Measurements from ENCODE around the gene TSPYL2.

Gene TSPYL2

DNA sequence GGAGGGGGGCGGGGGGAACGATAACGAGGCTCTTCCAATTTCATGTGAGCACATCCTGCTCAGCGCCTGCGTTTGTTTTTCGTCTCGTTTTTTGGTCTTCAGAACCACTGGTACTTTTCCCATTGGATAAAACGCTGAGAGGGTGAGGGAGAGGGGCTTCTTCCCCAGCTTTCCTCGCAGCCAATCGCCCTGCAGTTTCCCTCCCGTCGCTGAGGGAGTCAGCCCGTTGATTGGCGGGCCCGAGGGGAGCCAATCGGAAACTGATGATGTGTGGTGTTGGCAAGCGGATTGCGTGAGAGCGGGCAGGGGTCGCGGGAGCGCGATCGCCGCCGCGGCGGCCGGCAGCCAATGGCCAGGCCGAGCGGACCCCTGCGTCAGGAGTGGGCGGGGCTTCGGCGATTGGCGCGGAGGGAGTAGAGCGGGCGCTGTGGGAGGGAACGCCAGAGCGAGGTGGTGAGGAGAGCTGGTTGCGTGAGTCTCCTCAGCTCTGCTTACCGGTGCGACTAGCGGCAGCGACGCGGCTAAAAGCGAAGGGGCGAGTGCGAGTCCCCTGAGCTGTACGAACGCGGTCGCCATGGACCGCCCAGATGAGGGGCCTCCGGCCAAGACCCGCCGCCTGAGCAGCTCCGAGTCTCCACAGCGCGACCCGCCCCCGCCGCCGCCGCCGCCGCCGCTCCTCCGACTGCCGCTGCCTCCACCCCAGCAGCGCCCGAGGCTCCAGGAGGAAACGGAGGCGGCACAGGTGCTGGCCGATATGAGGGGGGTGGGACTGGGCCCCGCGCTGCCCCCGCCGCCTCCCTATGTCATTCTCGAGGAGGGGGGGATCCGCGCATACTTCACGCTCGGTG is at the start of gene TSPYL2:
TSS of gene TSPYL2 (plus strand) at position 443 of the 848 bp plus-strand sequence. CDS start at position 575, 132 bp downstream.
- TF ChIP-seq, protein P1, sequence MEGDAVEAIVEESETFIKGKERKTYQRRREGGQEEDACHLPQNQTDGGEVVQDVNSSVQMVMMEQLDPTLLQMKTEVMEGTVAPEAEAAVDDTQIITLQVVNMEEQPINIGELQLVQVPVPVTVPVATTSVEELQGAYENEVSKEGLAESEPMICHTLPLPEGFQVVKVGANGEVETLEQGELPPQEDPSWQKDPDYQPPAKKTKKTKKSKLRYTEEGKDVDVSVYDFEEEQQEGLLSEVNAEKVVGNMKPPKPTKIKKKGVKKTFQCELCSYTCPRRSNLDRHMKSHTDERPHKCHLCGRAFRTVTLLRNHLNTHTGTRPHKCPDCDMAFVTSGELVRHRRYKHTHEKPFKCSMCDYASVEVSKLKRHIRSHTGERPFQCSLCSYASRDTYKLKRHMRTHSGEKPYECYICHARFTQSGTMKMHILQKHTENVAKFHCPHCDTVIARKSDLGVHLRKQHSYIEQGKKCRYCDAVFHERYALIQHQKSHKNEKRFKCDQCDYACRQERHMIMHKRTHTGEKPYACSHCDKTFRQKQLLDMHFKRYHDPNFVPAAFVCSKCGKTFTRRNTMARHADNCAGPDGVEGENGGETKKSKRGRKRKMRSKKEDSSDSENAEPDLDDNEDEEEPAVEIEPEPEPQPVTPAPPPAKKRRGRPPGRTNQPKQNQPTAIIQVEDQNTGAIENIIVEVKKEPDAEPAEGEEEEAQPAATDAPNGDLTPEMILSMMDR (IDR thresholded peaks at IDR 0.05; ENCODE audit: insufficient read depth, low read length, poor library complexity, severe bottlenecking): no peak
- peak; percentile 97 for DNase-seq (ENCODE audit: extremely low read depth, insufficient read length)
- peaks cover 2% of the 10 kb centered on the region for H3K36me3 ChIP-seq (ENCODE audit: control insufficient read depth, insufficient read depth, low read length)
- no peaks in the 10 kb centered on the region for H3K27me3 ChIP-seq (replicated peaks; ENCODE audit: control insufficient read depth, insufficient read depth, low read length)
- peak within 1 kb of the TSS; percentile 74 for H3K4me3 ChIP-seq (replicated peaks; ENCODE audit: low read depth, low read length)

DNA sequence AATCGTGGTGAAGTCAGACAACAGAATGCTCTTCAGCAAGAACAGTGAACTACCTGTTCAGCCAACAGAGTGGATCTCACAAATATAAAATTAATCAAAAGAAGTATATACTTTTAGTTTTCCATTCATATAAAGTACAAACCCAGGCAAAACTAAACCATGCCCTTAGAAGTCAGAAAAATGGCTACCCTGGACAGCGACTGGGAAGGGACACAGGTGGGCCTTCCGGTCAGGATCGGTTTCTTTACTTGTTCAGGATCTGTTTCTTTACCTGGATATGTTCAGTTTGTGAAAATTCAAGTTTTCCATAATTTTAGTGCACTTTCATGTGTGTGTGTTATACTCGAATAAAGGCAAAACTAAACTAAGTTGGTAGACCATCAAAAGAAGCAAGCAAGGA is 46.0 kb upstream of the TSPYL2 start:
- TF ChIP-seq, protein P1 (IDR thresholded peaks at IDR 0.05; ENCODE audit: insufficient read depth, low read length, poor library complexity, severe bottlenecking): no peak
- DNase-seq (ENCODE audit: extremely low read depth, insufficient read length): no peak
- no peak overlapping the region for H3K4me3 ChIP-seq (replicated peaks; ENCODE audit: low read depth, low read length)
- H3K27me3 ChIP-seq (replicated peaks; ENCODE audit: control insufficient read depth, insufficient read depth, low read length): no peaks in the 10 kb centered on the region
- no peaks in the 10 kb centered on the region for H3K36me3 ChIP-seq (ENCODE audit: control insufficient read depth, insufficient read depth, low read length)

DNA sequence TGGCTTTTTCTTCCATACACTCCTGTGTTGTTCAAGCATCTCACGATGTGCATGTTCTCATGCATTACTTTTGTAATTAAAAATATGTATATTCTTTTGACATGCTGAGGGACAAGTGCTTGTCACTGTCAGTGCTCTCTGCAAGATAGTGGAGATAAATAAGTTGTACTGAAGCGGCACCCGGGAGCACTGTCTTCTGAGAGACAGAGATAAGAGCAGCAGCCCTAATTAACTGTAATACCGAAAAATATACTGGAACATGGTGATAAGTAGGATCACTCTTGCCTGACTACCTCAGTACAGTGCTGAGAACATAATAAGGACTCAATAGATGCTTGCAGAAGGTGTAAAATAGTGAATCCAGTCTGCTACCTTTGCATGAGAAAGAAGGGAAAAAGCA is 42.9 kb upstream of the TSPYL2 start:
- no peak overlapping the region for H3K4me3 ChIP-seq (replicated peaks; ENCODE audit: low read depth, low read length)
- DNase-seq (ENCODE audit: extremely low read depth, insufficient read length): no peak
- TF ChIP-seq, protein P1 (IDR thresholded peaks at IDR 0.05; ENCODE audit: insufficient read depth, low read length, poor library complexity, severe bottlenecking): no peak
- H3K36me3 ChIP-seq (ENCODE audit: control insufficient read depth, insufficient read depth, low read length): no peaks in the 10 kb centered on the region
- H3K27me3 ChIP-seq (replicated peaks; ENCODE audit: control insufficient read depth, insufficient read depth, low read length): no peaks in the 10 kb centered on the region

DNA sequence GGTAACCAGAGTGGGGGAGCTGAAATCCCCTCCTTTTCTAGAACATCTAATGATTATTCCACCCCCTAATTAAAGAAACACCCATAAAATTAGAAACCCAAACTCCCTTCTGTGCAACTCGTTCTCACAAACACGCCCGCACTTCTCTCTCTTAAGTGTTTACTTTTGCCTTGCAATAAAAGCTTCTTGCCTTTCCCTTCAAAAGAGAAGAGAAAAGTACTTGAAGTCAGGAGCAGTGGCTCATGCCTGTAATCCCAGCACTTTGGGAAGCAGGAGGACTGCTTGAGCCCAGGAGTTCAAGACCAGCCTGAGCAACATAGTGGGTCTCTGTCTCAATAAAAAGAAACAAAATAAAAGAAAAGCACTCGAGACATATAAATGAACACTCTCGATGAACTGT is 37.2 kb upstream of the TSPYL2 start:
- DNase-seq (ENCODE audit: extremely low read depth, insufficient read length): no peak
- Histone ChIP-seq H3K27me3 (replicated peaks; ENCODE audit: control insufficient read depth, insufficient read depth, low read length) (no peaks in the 10 kb centered on the region; the same call in 1 of the 2 replicates), H3K4me3 (replicated peaks; ENCODE audit: low read depth, low read length) (no peak overlapping the region), H3K36me3 (ENCODE audit: control insufficient read depth, insufficient read depth, low read length) (no peaks in the 10 kb centered on the region)
- TF ChIP-seq, protein P1 (IDR thresholded peaks at IDR 0.05; ENCODE audit: insufficient read depth, low read length, poor library complexity, severe bottlenecking): no peak

DNA sequence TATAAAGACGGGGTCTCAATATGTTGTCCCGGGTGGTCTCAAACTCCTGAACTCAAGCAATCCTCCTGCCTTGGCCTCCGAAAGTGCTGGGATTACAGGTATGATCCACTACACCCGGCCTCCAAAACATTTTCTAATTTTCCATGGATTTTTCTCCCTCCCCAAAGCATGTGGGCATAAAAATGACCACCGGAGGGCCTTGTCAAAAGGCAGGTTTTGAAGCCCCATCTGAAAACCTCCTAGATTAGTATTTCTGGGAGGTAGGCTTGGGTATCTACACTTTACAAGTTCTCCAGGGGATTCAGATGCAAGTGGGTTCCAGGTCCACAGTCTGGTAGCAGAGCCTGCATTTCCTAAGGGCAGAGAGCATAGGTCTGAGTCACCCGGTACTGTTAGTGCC is 34.9 kb upstream of the TSPYL2 start:
- no peaks in the 10 kb centered on the region; the same call in 1 of the 2 replicates for H3K27me3 ChIP-seq (replicated peaks; ENCODE audit: control insufficient read depth, insufficient read depth, low read length)
- no peak overlapping the region for H3K4me3 ChIP-seq (replicated peaks; ENCODE audit: low read depth, low read length)
- TF ChIP-seq, protein P1 (IDR thresholded peaks at IDR 0.05; ENCODE audit: insufficient read depth, low read length, poor library complexity, severe bottlenecking): peak; percentile 26
- H3K36me3 ChIP-seq (ENCODE audit: control insufficient read depth, insufficient read depth, low read length): no peaks in the 10 kb centered on the region
- DNase-seq (ENCODE audit: extremely low read depth, insufficient read length): no peak
